KOPT-K1 (cell line): Measurements from ENCODE around the gene STARD6.
"Not testable (repeated sequence)": the region's sequence is repeated elsewhere in the genome, so short reads cannot be mapped to it uniquely, and the experiment has no call there.

ENCODE experiments used
- H3K27ac ChIP-seq: fragments of 200-600 bp; sonication (generic); 2 replicates; pipeline ENCODE4 v1.5.1; 2016; ENCODE audit warnings: antibody characterized with exemption, mild to moderate bottlenecking, low read depth, low read length; ENCODE audit not compliant: poor library complexity, severe bottlenecking
- H3K36me3 ChIP-seq: fragments of 200-600 bp; sonication (generic); 2 replicates; pipeline ENCODE4 v1.5.1; 2017; ENCODE audit warnings: antibody characterized with exemption, mild to moderate bottlenecking, low read length, moderate library complexity; ENCODE audit not compliant: insufficient read depth
- H3K9me3 ChIP-seq: fragments of 200-600 bp; sonication (generic); 2 replicates; pipeline ENCODE4 v1.5.1; 2017; ENCODE audit warnings: antibody characterized with exemption, low read length, mild to moderate bottlenecking; ENCODE audit not compliant: insufficient read depth, poor library complexity, severe bottlenecking

Gene STARD6

DNA sequence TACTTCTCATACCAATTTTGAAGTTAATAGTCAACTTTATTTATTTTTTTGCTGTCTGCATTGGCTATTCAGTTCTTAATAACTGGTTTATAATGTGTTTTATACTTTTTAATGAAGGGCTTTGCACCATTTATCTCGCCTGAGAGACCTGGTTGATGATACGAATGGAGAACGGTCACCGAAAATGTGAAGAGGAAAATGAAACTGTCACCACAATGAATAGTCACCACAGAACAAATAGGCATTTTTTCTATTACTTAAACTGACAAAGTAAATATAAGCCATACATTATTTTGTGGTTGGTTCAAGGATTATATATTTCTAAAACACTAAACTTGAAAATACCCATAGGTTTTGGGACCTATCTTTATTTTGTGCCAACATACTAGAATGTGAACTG is 20.4 kb upstream of the STARD6 start:
- Histone ChIP-seq H3K36me3 (peaks cover 26% of the 10 kb centered on the region), H3K9me3 (no peaks in the 10 kb centered on the region), H3K27ac (no peak overlapping the region)

- H3K9me3 ChIP-seq: no peaks in the 10 kb centered on the region
Observed at GRCh38 chr18:54360406-54360805, 2.7 kb upstream of the STARD6 start.

DNA sequence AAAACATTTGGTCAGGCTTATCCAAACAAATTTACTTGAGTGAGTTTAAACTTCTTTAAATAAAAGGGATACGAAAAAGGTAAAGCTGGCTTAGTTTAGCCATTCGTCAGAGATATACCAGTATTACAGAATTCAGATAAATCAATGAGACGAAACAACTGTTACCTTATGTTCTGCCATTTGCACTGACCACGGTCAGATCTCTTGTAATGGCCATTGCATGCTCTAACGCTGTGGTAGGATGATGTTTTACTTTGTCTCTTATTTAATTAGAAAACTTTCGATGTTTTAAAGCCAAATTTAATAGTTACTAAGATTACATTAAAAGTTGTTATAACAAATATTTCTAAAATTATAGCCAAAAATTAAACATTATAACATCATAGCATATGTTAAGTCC is 1.6 kb upstream of the STARD6 start:
- peaks cover 11% of the 10 kb centered on the region for H3K36me3 ChIP-seq
- H3K9me3 ChIP-seq: no peaks in the 10 kb centered on the region
- no peak overlapping the region for H3K27ac ChIP-seq

More at GRCh38 chr18:54360406-54360805, 2.7 kb upstream of the STARD6 start:
- Histone ChIP-seq H3K36me3 (peaks cover 11% of the 10 kb centered on the region), H3K27ac (no peak overlapping the region)

DNA sequence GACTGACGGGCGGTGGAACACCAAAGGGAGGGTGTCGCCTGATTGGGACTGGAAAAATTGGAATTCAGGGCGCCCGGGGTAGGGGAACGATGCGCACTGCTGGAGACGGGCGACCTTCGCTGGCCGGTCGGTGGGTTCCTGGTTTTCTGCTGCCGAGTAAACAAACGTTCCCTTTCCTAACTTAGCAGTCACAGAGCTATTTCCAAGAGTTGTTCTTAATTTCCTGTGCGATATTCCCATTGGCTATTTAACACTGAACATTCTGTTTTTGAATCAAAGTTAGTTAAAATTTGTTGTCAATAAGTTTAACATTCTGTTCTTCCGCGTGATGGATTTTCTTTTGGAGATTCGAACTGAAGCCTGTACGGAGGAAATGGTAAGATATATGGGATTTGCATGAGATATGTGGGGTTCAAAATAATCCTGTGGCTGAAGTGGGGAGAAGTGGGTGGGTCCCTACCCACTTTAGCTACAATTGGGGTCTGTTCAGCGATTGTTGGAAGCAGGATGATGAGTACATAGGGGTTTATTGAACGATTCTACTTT is 910 bp upstream of the STARD6 start:
- Histone ChIP-seq H3K27ac (peak overlapping the region; percentile 81), H3K36me3 (peaks cover 11% of the 10 kb centered on the region), H3K9me3 (no peaks in the 10 kb centered on the region)

DNA sequence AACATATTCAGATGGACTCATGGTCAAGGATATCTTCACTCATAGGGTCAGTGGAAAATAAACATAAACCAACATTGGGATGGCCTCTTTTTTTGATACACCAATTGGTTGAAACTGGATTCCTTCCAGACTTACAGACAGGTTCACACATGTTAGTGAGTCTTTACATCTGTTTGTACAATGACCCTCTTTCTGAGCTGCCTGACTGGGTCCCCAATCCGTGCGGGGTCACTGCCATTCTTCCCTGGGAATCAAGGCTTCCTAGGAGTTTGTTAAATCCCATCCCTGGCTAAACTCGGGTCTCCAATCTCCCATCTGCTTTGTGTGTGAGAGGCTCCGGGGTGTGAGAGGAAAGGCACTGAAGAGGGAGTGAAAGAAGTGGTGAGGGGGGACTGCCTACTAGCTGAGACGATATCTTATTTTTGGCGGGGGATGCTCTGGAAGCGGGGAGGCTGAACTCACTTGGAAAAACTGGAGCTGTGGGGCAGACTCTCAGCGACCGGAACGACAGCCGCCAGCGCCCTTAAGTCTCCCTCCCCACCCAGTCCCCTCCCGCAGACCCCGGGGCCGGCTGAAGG is 487 bp downstream of the STARD6 start:
- Histone ChIP-seq H3K27ac (peak overlapping the region; percentile 81), H3K36me3 (peaks cover 7% of the 10 kb centered on the region), H3K9me3 (no peaks in the 10 kb centered on the region)

GRCh38 chr18:54351186-54351585 is 6.5 kb downstream of the STARD6 start:
- Histone ChIP-seq H3K27ac (no peak overlapping the region), H3K9me3 (no peaks in the 10 kb centered on the region), H3K36me3 (no peaks in the 10 kb centered on the region)

DNA sequence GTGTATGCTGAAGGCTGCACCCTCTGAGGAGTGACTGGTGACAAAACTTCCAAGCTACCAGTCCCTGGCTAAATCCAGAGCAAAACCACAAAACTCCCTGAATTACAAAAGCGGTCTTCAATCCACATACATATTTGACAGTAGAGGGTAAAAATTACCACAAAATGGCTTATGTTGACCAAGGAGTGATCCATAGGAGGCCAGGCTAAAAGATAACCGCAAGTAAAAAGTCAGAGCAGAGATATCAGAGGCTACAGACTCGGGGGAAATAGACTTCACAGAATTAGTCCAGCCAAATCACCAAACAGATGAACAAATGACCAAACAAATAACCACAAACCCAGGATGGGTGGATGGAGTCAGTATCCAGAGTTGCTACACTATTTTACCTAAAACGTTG is 19.4 kb downstream of the STARD6 start:
- H3K36me3 ChIP-seq: no peaks in the 10 kb centered on the region
- H3K27ac ChIP-seq: no peak overlapping the region
- peaks cover 20% of the 10 kb centered on the region for H3K9me3 ChIP-seq

DNA sequence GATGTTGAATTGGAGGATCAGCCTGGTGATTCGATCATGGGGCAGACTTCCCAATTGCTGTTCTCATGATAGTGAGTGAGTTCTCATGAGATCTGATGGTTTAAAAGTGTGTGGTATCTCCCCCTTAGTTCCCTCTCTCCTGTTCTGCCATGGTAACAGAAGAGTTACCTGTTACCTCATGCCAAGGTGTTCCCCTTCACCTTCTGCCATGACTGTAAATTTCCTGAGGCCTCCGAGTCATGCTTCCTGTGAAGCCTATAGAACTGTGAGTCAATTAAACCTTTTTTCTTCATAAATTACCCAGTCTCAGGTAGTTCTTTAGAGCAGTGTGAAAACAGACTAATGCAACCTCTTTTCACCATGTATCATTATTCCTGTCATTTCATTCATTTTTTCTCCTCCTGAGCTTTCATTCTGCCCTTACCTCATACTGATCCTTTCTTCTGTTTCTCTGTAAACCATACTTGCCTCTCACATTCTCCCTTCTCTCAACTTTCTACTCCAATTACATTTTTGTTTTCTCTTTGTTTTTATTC is 22.0 kb downstream of the STARD6 start:
- no peaks in the 10 kb centered on the region for H3K36me3 ChIP-seq
- peaks cover 20% of the 10 kb centered on the region for H3K9me3 ChIP-seq
- H3K27ac ChIP-seq: no peak overlapping the region

- H3K36me3 ChIP-seq: no peaks in the 10 kb centered on the region
- no peak overlapping the region for H3K27ac ChIP-seq
Observed at GRCh38 chr18:54330768-54331548, 26.7 kb downstream of the STARD6 start.

GRCh38 chr18:54329787-54330186 is 27.9 kb downstream of the STARD6 start:
- H3K36me3 ChIP-seq: no peaks in the 10 kb centered on the region
- no peak overlapping the region for H3K27ac ChIP-seq

More at GRCh38 chr18:54330768-54331548, 26.7 kb downstream of the STARD6 start:
- H3K9me3 ChIP-seq: no peaks in the 10 kb centered on the region

DNA sequence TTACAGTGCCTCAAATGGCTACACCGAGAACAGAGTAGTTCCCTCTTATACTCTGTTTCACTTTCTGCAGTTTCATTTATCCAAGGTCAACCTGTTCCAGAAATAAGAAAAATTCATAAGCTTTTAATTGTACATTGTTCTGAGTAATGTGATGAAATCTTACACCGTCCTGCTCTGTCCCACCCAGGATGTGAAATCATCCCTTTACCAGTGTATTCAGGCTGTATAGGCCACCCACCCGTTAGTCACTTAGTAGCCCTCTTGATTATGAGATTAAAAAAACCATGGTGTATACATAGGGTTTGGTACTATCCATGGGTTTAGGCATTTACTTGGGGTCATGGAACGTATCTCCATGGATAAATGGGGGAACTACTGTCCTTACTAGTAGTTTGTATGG is 29.8 kb downstream of the STARD6 start:
- H3K9me3 ChIP-seq: no peaks in the 10 kb centered on the region
- no peak overlapping the region for H3K27ac ChIP-seq
- H3K36me3 ChIP-seq: no peaks in the 10 kb centered on the region

More at GRCh38 chr18:54329787-54330186, 27.9 kb downstream of the STARD6 start:
- H3K9me3 ChIP-seq: no peaks in the 10 kb centered on the region

DNA sequence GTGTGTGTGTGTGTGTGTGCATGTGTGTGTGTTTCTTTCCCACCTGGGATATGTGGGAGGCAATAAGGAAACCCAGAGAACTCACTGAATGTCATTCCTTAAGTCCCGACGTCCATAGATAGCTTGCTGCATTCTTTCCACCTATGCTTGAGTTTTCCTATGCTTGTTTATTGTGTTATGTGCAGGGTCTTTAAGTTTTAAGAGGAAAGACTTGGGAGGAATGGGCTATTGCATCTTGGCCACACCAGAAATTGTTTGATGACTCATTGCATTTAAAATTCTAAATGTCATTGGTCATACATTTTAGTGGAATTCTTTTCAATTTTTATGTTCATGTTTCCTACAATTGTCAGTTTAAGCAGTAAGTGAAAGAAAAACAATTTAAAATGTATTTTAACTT is 33.7 kb downstream of the STARD6 start:
- Histone ChIP-seq H3K36me3 (no peaks in the 10 kb centered on the region), H3K27ac (no peak overlapping the region), H3K9me3 (no peaks in the 10 kb centered on the region)

DNA sequence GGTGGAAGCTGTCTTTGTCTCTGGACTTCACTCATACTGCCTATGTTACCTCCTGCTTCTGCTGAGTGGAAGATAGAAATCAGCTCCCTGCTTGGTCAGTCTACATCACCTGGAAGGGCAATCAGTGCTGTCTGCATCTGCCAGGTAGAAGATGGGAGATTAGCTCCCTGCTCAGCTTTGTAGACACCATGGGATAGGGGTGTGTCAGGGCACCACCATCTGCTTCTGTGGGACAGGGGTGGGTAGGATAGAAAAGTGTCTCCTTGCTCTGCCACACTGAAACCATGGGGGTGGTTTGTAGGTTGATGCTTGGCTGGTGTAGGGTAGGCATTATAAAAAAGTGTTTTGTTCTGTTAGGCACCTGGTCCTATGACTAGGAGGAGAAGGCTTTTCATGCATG is 34.1 kb downstream of the STARD6 start:
- H3K9me3 ChIP-seq: no peaks in the 10 kb centered on the region
- no peaks in the 10 kb centered on the region for H3K36me3 ChIP-seq
- no peak overlapping the region for H3K27ac ChIP-seq

GRCh38 chr18:54316071-54316820 is 41.4 kb downstream of the STARD6 start:
- Histone ChIP-seq H3K36me3 (no peaks in the 10 kb centered on the region), H3K9me3 (no peaks in the 10 kb centered on the region), H3K27ac (no peak overlapping the region)

GRCh38 chr18:54309564-54309963 is 48.1 kb downstream of the STARD6 start:
- H3K9me3 ChIP-seq, H3K27ac ChIP-seq: not testable (repeated sequence)

More at GRCh38 chr18:54309564-54309963, 48.1 kb downstream of the STARD6 start:
- H3K36me3 ChIP-seq: not testable (repeated sequence)
